T-helper 1 cell treated with Interleukin-12 subunit alpha and Interleukin-12 subunit beta and Interleukin-4 antibody, amounts not matched to agents 30 μg/mL and 1 μg/mL, for 36 hours (primary cell): ENCODE measurements around the gene ATG2B.

Source experiments
- H3K27ac Mint-ChIP-seq: one replicate; pipeline ENCODE4 v1.8.0; 2021; ENCODE audit warnings: mild to moderate bottlenecking, mixed read lengths
- H3K27me3 Mint-ChIP-seq: one replicate; pipeline ENCODE4 v1.8.0; 2021; ENCODE audit warnings: low read depth, mixed read lengths
- H3K36me3 Mint-ChIP-seq: one replicate; pipeline ENCODE4 v1.8.0; 2021; ENCODE audit warnings: low read depth, mixed read lengths
- H3K4me1 Mint-ChIP-seq: one replicate; pipeline ENCODE4 v1.8.0; 2021; ENCODE audit warnings: low read depth, mixed read lengths
- H3K4me3 Mint-ChIP-seq: one replicate; pipeline ENCODE4 v1.8.0; 2021; ENCODE audit warnings: mild to moderate bottlenecking, moderate library complexity, mixed read lengths
- H3K9me3 Mint-ChIP-seq: one replicate; pipeline ENCODE4 v1.8.0; 2021; ENCODE audit warnings: mixed read lengths

Gene ATG2B

DNA sequence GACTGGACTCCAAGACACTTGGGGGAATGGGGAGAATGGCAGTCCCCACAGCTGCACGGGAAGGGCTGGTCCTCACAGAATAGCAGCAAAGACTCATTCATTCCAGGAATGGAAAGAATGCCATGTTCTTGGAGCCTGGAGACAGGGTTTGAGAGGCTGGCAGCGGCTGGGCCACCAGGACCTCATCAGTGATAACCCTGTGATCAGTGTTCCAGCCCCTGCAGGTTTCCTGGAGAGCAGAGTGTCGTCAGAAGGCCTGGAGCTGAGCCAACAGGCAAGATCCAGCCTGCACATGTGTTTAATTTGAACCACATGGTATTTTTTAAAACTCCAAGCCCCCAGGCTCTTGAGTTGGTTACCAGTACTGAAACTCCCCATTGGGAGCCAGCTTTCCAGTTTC is 95.8 kb downstream of the ATG2B start:
- Mint-ChIP-seq H3K4me3 (no peak overlapping the region), H3K4me1 (peaks cover 1% of the 10 kb centered on the region), H3K36me3 (no peaks in the 10 kb centered on the region), H3K27me3 (no peaks in the 10 kb centered on the region), H3K27ac (no peak overlapping the region), H3K9me3 (peaks cover 7% of the 10 kb centered on the region)

DNA sequence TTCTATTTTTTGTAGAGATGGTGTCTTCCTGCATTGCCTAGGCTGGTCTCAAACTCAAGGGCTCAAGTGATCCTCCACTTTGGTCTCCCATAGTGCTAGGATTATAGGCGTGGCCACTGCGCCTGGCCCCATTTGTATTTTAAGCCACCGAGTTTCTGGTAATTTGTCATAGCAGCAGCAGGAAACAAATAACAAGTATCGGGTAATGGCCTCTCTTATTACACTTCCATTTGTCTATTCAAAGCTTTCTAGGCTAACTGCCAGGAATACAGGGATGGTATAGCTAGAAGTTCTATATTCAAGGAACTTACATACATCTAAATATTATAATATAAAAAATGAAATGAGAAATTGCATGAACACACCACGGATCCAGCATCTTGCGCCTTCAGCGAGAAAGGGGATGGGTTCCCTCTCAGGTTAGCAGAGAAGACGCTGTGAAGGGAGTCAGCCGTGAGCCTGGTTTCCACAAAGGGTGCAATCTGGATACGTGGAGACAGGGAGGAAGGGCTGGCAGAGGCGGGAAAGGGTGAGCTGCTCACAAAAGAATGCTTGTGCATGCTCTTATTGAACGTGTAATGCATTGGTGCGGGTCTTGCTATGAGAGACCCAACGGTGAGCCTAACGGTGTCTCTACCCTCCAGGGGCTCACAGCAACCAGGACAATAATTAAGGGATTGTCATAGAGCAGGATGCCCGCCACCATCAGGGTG is 97.6 kb downstream of the ATG2B start:
- H3K4me1 Mint-ChIP-seq: peaks cover 1% of the 10 kb centered on the region
- no peak overlapping the region for H3K4me3 Mint-ChIP-seq
- no peaks in the 10 kb centered on the region for H3K9me3 Mint-ChIP-seq
- no peak overlapping the region for H3K27ac Mint-ChIP-seq
- H3K36me3 Mint-ChIP-seq: no peaks in the 10 kb centered on the region
- peaks cover 5% of the 10 kb centered on the region for H3K27me3 Mint-ChIP-seq

GRCh38 chr14:96264853-96265252 is 98.3 kb downstream of the ATG2B start:
- H3K27ac Mint-ChIP-seq: no peak overlapping the region
- H3K36me3 Mint-ChIP-seq: no peaks in the 10 kb centered on the region
- H3K27me3 Mint-ChIP-seq: peaks cover 5% of the 10 kb centered on the region
- H3K4me3 Mint-ChIP-seq: no peak overlapping the region
- no peaks in the 10 kb centered on the region for H3K9me3 Mint-ChIP-seq
- H3K4me1 Mint-ChIP-seq: peaks cover 1% of the 10 kb centered on the region

- H3K4me3 Mint-ChIP-seq: no peak overlapping the region
- H3K27me3 Mint-ChIP-seq: peaks cover 5% of the 10 kb centered on the region
- no peaks in the 10 kb centered on the region for H3K36me3 Mint-ChIP-seq
- no peaks in the 10 kb centered on the region for H3K9me3 Mint-ChIP-seq
- H3K27ac Mint-ChIP-seq: no peak overlapping the region
- H3K4me1 Mint-ChIP-seq: peaks cover 1% of the 10 kb centered on the region
These were observed 99.0 kb downstream of the ATG2B start for GRCh38 chr14:96264200-96264553.

DNA sequence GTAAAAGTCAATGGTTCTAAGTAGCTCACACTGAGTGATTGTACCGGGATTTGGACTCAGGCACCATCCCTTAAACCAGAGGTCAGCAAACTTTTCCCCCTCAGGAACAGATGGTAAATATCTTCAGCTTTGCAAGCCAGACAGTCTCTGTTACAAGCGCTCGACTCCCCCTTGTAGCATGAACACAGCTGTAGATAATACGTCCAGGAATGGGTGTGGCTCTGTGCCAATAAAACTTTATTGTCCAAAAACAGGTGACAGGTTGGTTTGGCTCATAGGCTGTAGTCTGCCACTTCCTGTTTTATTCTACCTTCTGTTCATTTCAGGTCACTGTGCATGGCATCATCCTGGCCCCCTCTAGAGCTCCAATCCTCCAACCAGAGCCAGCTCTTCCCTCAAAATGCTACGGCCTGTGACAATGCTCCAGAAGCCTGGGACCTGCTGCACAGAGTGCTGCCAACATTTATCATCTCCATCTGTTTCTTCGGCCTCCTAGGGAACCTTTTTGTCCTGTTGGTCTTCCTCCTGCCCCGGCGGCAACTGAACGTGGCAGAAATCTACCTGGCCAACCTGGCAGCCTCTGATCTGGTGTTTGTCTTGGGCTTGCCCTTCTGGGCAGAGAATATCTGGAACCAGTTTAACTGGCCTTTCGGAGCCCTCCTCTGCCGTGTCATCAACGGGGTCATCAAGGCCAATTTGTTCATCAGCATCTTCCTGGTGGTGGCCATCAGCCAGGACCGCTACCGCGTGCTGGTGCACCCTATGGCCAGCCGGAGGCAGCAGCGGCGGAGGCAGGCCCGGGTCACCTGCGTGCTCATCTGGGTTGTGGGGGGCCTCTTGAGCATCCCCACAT is 99.6 kb downstream of the ATG2B start:
- Mint-ChIP-seq H3K9me3 (no peaks in the 10 kb centered on the region), H3K27ac (no peak overlapping the region), H3K4me3 (no peak overlapping the region), H3K27me3 (peaks cover 5% of the 10 kb centered on the region), H3K4me1 (peaks cover 1% of the 10 kb centered on the region), H3K36me3 (no peaks in the 10 kb centered on the region)

- Mint-ChIP-seq H3K9me3 (no peaks in the 10 kb centered on the region), H3K27ac (no peak overlapping the region), H3K4me1 (peaks cover 1% of the 10 kb centered on the region), H3K27me3 (peaks cover 12% of the 10 kb centered on the region), H3K36me3 (no peaks in the 10 kb centered on the region), H3K4me3 (no peak overlapping the region)
These were observed 101.1 kb downstream of the ATG2B start for GRCh38 chr14:96261772-96262655.

DNA sequence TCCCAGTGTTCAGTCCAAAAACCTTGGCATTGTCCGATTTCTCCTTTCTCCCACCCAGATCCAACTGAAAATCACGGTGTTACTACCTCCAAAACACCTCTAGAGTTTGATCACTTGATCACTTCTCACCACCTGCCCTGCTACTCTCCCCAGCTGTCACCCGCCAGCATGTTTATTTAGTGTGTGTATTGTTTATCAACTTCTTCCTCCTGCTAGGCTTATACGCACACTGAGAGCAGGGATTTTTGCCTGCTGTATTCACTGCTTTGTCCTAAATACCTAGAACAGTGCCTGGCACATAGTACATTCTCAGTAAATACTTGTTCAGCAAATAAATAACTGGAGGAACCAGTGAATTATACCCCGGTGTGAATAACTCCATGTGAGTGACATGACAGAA is 102.1 kb downstream of the ATG2B start:
- peaks cover 12% of the 10 kb centered on the region for H3K27me3 Mint-ChIP-seq

DNA sequence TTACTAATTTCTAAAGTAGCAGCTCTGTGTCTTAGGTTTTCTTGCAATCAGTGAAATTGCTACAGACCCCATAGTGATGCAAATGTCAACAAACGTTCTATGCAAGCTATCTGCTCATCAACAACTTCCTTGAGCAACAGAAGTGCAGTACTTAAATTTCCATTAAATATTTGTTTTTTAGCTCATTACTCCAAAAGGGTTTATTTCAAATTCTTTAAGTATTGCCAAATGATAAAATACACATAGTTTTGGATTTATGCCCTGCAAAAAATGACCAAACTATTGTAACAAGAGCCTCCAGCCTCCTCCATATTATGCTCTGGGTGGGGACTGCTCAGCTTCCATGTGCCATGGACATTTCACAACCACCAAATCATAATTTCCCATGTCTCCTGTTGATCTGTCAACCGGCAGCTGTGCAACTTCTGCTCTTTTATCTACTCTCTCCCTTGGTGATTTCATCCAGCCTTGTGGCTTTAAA is 102.8 kb downstream of the ATG2B start:
- no peaks in the 10 kb centered on the region for H3K36me3 Mint-ChIP-seq

More for the DNA sequence above, 102.1 kb downstream of the ATG2B start:
- no peak overlapping the region for H3K4me3 Mint-ChIP-seq
- peaks cover 1% of the 10 kb centered on the region for H3K4me1 Mint-ChIP-seq
- H3K9me3 Mint-ChIP-seq: no peaks in the 10 kb centered on the region
- H3K27ac Mint-ChIP-seq: no peak overlapping the region
- no peaks in the 10 kb centered on the region for H3K36me3 Mint-ChIP-seq

DNA sequence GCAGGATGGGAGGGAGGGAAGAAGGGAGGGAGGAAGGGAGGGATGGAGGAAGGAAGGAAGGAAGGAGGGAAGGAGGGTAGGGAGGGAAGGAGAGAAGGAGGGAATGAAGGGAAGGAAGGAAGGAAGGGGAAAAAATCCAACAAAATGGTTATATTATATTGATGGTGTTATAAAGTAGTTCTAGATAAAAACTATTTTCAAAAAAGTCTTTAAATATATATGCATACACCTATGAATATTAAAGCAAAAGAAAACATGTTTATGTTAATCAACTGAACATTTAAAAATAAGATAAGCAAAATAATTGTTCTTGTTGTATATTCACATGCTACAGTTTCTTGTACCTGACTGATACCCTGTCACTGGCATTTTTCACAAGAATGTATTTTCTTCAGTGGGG is 105.2 kb downstream of the ATG2B start:
- no peaks in the 10 kb centered on the region for H3K36me3 Mint-ChIP-seq
- H3K27me3 Mint-ChIP-seq: peaks cover 12% of the 10 kb centered on the region
- H3K4me3 Mint-ChIP-seq: no peak overlapping the region
- H3K9me3 Mint-ChIP-seq: no peaks in the 10 kb centered on the region
- no peak overlapping the region for H3K27ac Mint-ChIP-seq
- H3K4me1 Mint-ChIP-seq: no peaks in the 10 kb centered on the region

More for the DNA sequence above, 102.8 kb downstream of the ATG2B start:
- Mint-ChIP-seq H3K4me3 (no peak overlapping the region), H3K27me3 (peaks cover 12% of the 10 kb centered on the region), H3K9me3 (no peaks in the 10 kb centered on the region), H3K4me1 (peaks cover 1% of the 10 kb centered on the region), H3K27ac (no peak overlapping the region)

GRCh38 chr14:96257056-96257455 is 106.1 kb downstream of the ATG2B start:
- Mint-ChIP-seq H3K4me1 (no peaks in the 10 kb centered on the region), H3K27ac (no peak overlapping the region), H3K4me3 (no peak overlapping the region), H3K27me3 (peaks cover 12% of the 10 kb centered on the region), H3K36me3 (no peaks in the 10 kb centered on the region), H3K9me3 (no peaks in the 10 kb centered on the region)

DNA sequence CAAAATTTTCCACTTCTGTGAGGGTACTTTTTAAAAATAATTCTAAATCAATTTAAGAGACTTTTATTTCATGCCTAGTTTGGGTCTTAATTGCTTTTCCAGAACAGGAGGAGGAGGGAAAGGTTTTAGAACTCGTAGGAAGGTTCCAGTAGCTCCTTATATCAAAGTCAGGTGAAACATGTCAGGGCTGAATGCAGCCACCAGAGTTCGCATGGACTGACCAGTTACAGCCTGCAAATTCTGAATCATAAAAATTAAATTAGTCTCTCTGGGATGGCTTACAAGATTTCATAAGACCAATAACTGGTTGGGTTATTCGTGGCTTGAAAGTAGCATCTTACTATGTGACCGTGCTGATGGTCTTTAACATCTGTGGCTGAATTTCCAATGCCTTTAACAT is 106.7 kb downstream of the ATG2B start:
- Mint-ChIP-seq H3K4me3 (no peak overlapping the region), H3K4me1 (no peaks in the 10 kb centered on the region), H3K27ac (no peak overlapping the region), H3K27me3 (peaks cover 12% of the 10 kb centered on the region), H3K9me3 (no peaks in the 10 kb centered on the region), H3K36me3 (no peaks in the 10 kb centered on the region)

GRCh38 chr14:96255501-96256366 is 107.4 kb downstream of the ATG2B start, which contains the start of gene BDKRB1:
Gene BDKRB1, plus strand, starts transcription at chr14:96256210. Its CDS starts 7,473 bp downstream, at chr14:96263683.
- no peak within 1 kb of the TSS for H3K27ac Mint-ChIP-seq
- no peaks in the 10 kb centered on the region for H3K9me3 Mint-ChIP-seq
- no peak within 1 kb of the TSS for H3K4me3 Mint-ChIP-seq
- no peaks in the 10 kb centered on the region for H3K36me3 Mint-ChIP-seq
- H3K27me3 Mint-ChIP-seq: peaks cover 8% of the 10 kb centered on the region
- no peaks in the 10 kb centered on the region for H3K4me1 Mint-ChIP-seq

DNA sequence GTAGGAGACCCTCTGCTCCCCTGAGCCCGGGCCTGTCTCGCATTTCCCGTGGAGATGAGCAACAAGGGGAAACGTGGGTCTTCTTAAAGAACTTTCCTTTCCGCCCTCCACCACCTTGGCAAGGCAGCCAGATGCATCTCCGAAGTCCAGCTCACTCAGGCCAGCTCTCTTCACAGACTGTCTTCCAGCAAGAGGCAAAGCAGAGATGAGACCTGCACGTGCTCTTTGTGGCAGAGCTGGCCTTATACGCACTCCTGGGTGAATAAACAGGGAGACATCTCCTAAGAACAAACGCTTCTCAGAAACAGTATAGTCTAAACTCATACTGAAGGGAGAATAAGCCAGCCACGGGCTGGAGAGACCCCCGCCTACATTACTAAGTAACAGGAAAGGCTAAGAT is 108.5 kb downstream of the ATG2B start:
- Mint-ChIP-seq H3K36me3 (no peaks in the 10 kb centered on the region), H3K9me3 (no peaks in the 10 kb centered on the region), H3K4me3 (no peak overlapping the region), H3K27ac (no peak overlapping the region), H3K27me3 (peaks cover 6% of the 10 kb centered on the region), H3K4me1 (no peaks in the 10 kb centered on the region)
